IMR-90 (cell line): Measurements from ENCODE around the gene LCN12. TPM values are rescaled to one million over a fixed set of nuclear protein-coding genes. Genes with fewer than 3 reads are reported as not detected.

ENCODE experiments used
- ATAC-seq: fragments of 200-7000 bp; cut with Tn5 transposase; 2 replicates; pipeline ENCODE4 v1.9.1; 2020; ENCODE audit warnings: low read depth, mild to moderate bottlenecking, moderate library complexity
- BruUV-seq: library from RNA; stranded (reverse); fragments of 400-500 nt; replicated peaks from 2 replicates; lab custom pipeline; 2021; lab: Mats Ljungman, UMichigan
- CTCF ChIA-PET: fragments of 300-600 bp; formaldehyde crosslinking; extraction: SDS; loops from one replicate; lab custom pipeline; 2021; ENCODE audit warnings: antibody characterized with exemption; lab: Yijun Ruan, JAX
- POLR2A ChIA-PET: fragments of 300-600 bp; sonication (Branson Sonifier 250); formaldehyde crosslinking; loops from one replicate; lab custom pipeline; 2022; ENCODE audit warnings: antibody characterized with exemption; ENCODE audit not compliant: unreplicated experiment; lab: Charles Lee
- DNase-seq: peaks from one replicate; pipeline ENCODE4 v3.0.0; 2013
- H2AFZ ChIP-seq: replicated peaks from 2 replicates; pipeline ENCODE3; 2013; ENCODE audit warnings: low read length, mild to moderate bottlenecking; ENCODE audit not compliant: poor library complexity
- H2AK5ac ChIP-seq: 2 replicates; pipeline ENCODE4 v1.6.1; 2013; ENCODE audit warnings: low read depth, low read length, inconsistent platforms
- H2AK9ac ChIP-seq: replicated peaks from 2 replicates; pipeline ENCODE3; 2013; ENCODE audit warnings: mild to moderate bottlenecking, low read depth, low read length, moderate library complexity; ENCODE audit not compliant: poor library complexity
- H2BK120ac ChIP-seq: 2 replicates; pipeline ENCODE4 v1.6.1; 2013; ENCODE audit warnings: low read depth, low read length, inconsistent platforms
- H2BK15ac ChIP-seq: 3 replicates; pipeline ENCODE4 v1.6.1; 2013; ENCODE audit warnings: low read depth, low read length, inconsistent platforms
- H2BK20ac ChIP-seq: 2 replicates; pipeline ENCODE4 v1.6.1; 2013; ENCODE audit warnings: low read depth, mild to moderate bottlenecking, inconsistent platforms, low read length, moderate library complexity
- H2BK5ac ChIP-seq: 2 replicates; pipeline ENCODE4 v1.6.1; 2013; ENCODE audit warnings: mild to moderate bottlenecking, low read depth, low read length, inconsistent platforms; ENCODE audit not compliant: poor library complexity, severe bottlenecking
- H3K14ac ChIP-seq: replicated peaks from 2 replicates; pipeline ENCODE4 v1.6.1; 2013; ENCODE audit warnings: low read depth, low read length, inconsistent platforms
- H3K18ac ChIP-seq: 2 replicates; pipeline ENCODE4 v1.6.1; 2013; ENCODE audit warnings: low read depth, low read length, control low read depth
- H3K23ac ChIP-seq: 2 replicates; pipeline ENCODE4 v1.6.1; 2013; ENCODE audit warnings: low read depth, low read length, inconsistent platforms
- H3K27ac ChIP-seq: 2 replicates; pipeline ENCODE4 v1.5.1; 2013; ENCODE audit warnings: mild to moderate bottlenecking, control low read depth, low read length; ENCODE audit not compliant: insufficient read depth
- H3K27me3 ChIP-seq: 2 replicates; pipeline ENCODE4 v1.6.1; 2013; ENCODE audit warnings: low read length; ENCODE audit not compliant: control insufficient read depth, insufficient read depth
- H3K36me3 ChIP-seq: 2 replicates; pipeline ENCODE4 v1.6.1; 2013; ENCODE audit warnings: low read length, mixed read lengths; ENCODE audit not compliant: control insufficient read depth, insufficient read depth
- H3K4ac ChIP-seq: 2 replicates; pipeline ENCODE4 v1.6.1; 2013; ENCODE audit warnings: low read depth, low read length, inconsistent platforms
- H3K4me1 ChIP-seq: 2 replicates; pipeline ENCODE4 v1.6.1; 2013; ENCODE audit warnings: low read length, mixed read lengths; ENCODE audit not compliant: control insufficient read depth, insufficient read depth
- H3K4me2 ChIP-seq: 2 replicates; pipeline ENCODE4 v1.6.1; 2013; ENCODE audit warnings: low read depth, mild to moderate bottlenecking, control low read depth, low read length, moderate library complexity
- H3K4me3 ChIP-seq: 2 replicates; pipeline ENCODE4 v1.5.1; 2013; ENCODE audit warnings: low read depth, mild to moderate bottlenecking, control low read depth, low read length, moderate library complexity; ENCODE audit not compliant: insufficient read depth
- H3K56ac ChIP-seq: 2 replicates; pipeline ENCODE4 v1.6.1; 2013; ENCODE audit warnings: low read length, inconsistent platforms; ENCODE audit not compliant: insufficient read depth; ENCODE audit errors: extremely low read depth
- H3K79me1 ChIP-seq, 2 experiments: 2 replicates each; pipeline ENCODE4 v1.6.1; 2013; ENCODE audit warnings: low read length in 2 of 2, inconsistent platforms in 1 of 2, low read depth in 1 of 2
- H3K9ac ChIP-seq: 2 replicates; pipeline ENCODE4 v1.6.1; 2013; ENCODE audit warnings: low read depth, low read length, control low read depth
- H3K9me1 ChIP-seq: 2 replicates; pipeline ENCODE4 v1.6.1; 2013; ENCODE audit warnings: low read length, inconsistent platforms; ENCODE audit not compliant: insufficient read depth
- H3K9me3 ChIP-seq: 2 replicates; pipeline ENCODE4 v1.6.1; 2013; ENCODE audit warnings: low read length; ENCODE audit not compliant: control insufficient read depth, insufficient read depth
- H4K20me1 ChIP-seq: 2 replicates; pipeline ENCODE4 v1.6.1; 2013; ENCODE audit warnings: low read length, inconsistent platforms; ENCODE audit not compliant: insufficient read depth
- H4K5ac ChIP-seq: 2 replicates; pipeline ENCODE4 v1.6.1; 2013; ENCODE audit warnings: mild to moderate bottlenecking, low read depth, low read length, control low read depth
- H4K8ac ChIP-seq, 2 experiments: 2 replicates each; pipeline ENCODE4 v1.6.1; 2013; ENCODE audit warnings: low read depth in 2 of 2, low read length in 2 of 2, control low read depth in 1 of 2, inconsistent platforms in 1 of 2
- H4K91ac ChIP-seq: 2 replicates; pipeline ENCODE4 v1.6.1; 2013; ENCODE audit warnings: low read depth, low read length, inconsistent platforms; ENCODE audit not compliant: insufficient read depth
- CTCF ChIP-seq: conservative IDR thresholded peaks from 2 replicates; pipeline ENCODE4 v1.5.1; 2012; ENCODE audit warnings: mild to moderate bottlenecking, low read depth, low read length, improper control_type of control experiment
- FOS ChIP-seq: fragments of 150-350 bp; IDR thresholded peaks from 2 replicates; pipeline ENCODE4 v1.6.1; 2016; ENCODE audit warnings: low read depth, low read length
- MAZ ChIP-seq: IDR thresholded peaks from 2 replicates; pipeline ENCODE4 v1.6.1; 2012; ENCODE audit warnings: low read depth, mild to moderate bottlenecking, low read length, improper control_type of control experiment, moderate library complexity, borderline replicate concordance
- POLR2A ChIP-seq: IDR thresholded peaks from 2 replicates; pipeline ENCODE4 v1.6.1; 2012; ENCODE audit warnings: mild to moderate bottlenecking, low read depth, low read length
- RAD21 ChIP-seq: IDR thresholded peaks from 2 replicates; pipeline ENCODE4 v1.6.1; 2012; ENCODE audit warnings: low read length, improper control_type of control experiment
- RCOR1 ChIP-seq: IDR thresholded peaks from 2 replicates; pipeline ENCODE4 v1.6.1; 2012; ENCODE audit warnings: mild to moderate bottlenecking, low read length, improper control_type of control experiment; ENCODE audit not compliant: insufficient replicate concordance
- WGBS, 2 experiments: methylation state at CpG; one replicate each; pipeline versions ENCODE4 v1.1.5 to v1.1.7; 2013; ENCODE audit warnings: missing lambda C conversion rate in 2 of 2; ENCODE audit not compliant: insufficient read length in 1 of 2; ENCODE audit errors: extremely low coverage in 2 of 2; 5-methylcytosine and 5-hydroxymethylcytosine counted together
- dilution Hi-C: fragments of 300-500 bp; cut with HindIII; formaldehyde crosslinking; loops from one replicate; pipeline ENCODE4 v1.14.3; 2018; ENCODE audit warnings: low sequenced_read_pairs; ENCODE audit not compliant: unreplicated experiment
- in situ Hi-C: fragments of 300-500 bp; cut with MboI; formaldehyde crosslinking; loops from 3 replicates; pipeline ENCODE4 v1.14.3; 2019; ENCODE audit warnings: low sequenced_read_pairs, inconsistent platforms, mixed read lengths
- intact Hi-C: fragments of 100-400 bp; cut with micrococcal nuclease; formaldehyde crosslinking; loops from 2 replicates; pipeline ENCODE4 v1.10.0; 2022
- polyA plus RNA-seq, 3 experiments: library from polyadenylated mRNA; depleted of rRNA; stranded (reverse); fragments of >200 nt; gene quantifications; 2 replicates each; pipeline ENCODE4 v1.2.3, GENCODE V29; 2012; ENCODE audit warnings: low replicate concordance in 1 of 3
- total RNA-seq: library from RNA; depleted of rRNA; stranded (reverse); fragments of >200 nt; gene quantifications from 2 replicates; pipeline ENCODE4 v1.2.3, GENCODE V29; 2012
- TF ChIP-seq, protein P1 (sequence below): fragments of 150-350 bp; IDR thresholded peaks from 2 replicates; pipeline ENCODE4 v1.6.1; 2016; ENCODE audit warnings: low read depth, mild to moderate bottlenecking, low read length, moderate library complexity, borderline replicate concordance

Gene LCN12
- total and polyA plus RNA-seq, 2 of the 4 experiments (the other 2 are of a cell fraction) = 0.12 TPM; not detected in 1

DNA sequence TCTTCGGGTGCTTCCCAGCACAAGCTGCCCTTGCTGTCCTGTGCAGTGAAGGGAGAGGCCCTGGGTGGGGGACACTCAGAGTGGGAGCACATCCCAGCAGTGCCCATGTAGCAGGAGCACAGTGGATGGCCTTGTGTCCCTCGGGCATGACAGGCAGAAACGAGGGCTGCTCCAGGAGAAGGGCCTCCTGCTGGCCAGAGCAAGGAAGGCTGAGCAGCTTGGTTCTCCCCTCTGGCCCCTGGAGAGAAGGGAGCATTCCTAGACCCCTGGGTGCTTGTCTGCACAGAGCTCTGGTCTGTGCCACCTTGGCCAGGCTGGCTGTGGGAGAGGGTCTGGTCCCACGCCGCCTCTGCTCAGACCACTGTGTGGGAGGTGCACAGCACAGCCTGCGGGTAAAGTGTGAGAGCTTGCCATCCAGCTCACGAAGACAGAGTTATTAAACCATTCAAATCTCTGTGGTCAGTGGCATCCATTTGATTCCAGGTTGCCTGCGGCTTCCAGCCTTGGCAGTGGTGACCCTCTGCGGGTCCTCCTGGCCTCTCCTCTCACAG lies 25.8 kb upstream of the LCN12 start:
- in situ Hi-C loops (no loop called here), dilution Hi-C loops (no loop called here), intact Hi-C loops (no loop called here)
- no peaks in the 10 kb centered on the region for H3K4me1 ChIP-seq
- H2BK15ac ChIP-seq = no peak overlapping the region
- H3K79me1 ChIP-seq = no peaks in the 10 kb centered on the region
- no peak overlapping the region for H2BK5ac ChIP-seq
- H3K56ac ChIP-seq = no peak overlapping the region
- no peaks in the 10 kb centered on the region for H3K9me1 ChIP-seq
- no peak overlapping the region for H2AK5ac ChIP-seq
- 91% methylated on average over 4 of the region's 9 CpGs; no CpG with 5 or more reads in 1 of the 2 experiments for WGBS, 2 experiments
- DNase-seq (no peak), ATAC-seq (peak; percentile 42; the same call in 1 of the 2 replicates)
- H4K91ac ChIP-seq = no peak overlapping the region
- H2AFZ ChIP-seq = no peak overlapping the region
- no peak overlapping the region for H4K5ac ChIP-seq
- H3K18ac ChIP-seq = no peak overlapping the region
- no peak overlapping the region for H3K9ac ChIP-seq
- TF ChIP-seq, protein P1, sequence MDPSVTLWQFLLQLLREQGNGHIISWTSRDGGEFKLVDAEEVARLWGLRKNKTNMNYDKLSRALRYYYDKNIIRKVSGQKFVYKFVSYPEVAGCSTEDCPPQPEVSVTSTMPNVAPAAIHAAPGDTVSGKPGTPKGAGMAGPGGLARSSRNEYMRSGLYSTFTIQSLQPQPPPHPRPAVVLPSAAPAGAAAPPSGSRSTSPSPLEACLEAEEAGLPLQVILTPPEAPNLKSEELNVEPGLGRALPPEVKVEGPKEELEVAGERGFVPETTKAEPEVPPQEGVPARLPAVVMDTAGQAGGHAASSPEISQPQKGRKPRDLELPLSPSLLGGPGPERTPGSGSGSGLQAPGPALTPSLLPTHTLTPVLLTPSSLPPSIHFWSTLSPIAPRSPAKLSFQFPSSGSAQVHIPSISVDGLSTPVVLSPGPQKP = no peak
- no peak for TF ChIP-seq FOS
- TF ChIP-seq POLR2A = no peak
- TF ChIP-seq MAZ = no peak
- no peak for TF ChIP-seq RCOR1
- no peak for TF ChIP-seq CTCF
- no peak for TF ChIP-seq RAD21
- ChIA-PET CTCF (no interaction called here), POLR2A (interaction anchor here (0.7 kb wide), 1 partner anchor 75 kb away, joined by 4 read pairs; no protein-coding TSS in a partner anchor)
- no peak overlapping the region for H3K4me3 ChIP-seq
- H2AK9ac ChIP-seq = no peak overlapping the region
- H2BK20ac ChIP-seq = no peak overlapping the region
- no TSS peak for BruUV-seq
- H3K4me2 ChIP-seq = no peak overlapping the region
- no peak overlapping the region for H3K23ac ChIP-seq
- no peak overlapping the region for H3K4ac ChIP-seq
- no peak overlapping the region for H3K27ac ChIP-seq
- no peaks in the 10 kb centered on the region for H4K20me1 ChIP-seq
- H4K8ac ChIP-seq = no peak overlapping the region
- no peaks in the 10 kb centered on the region for H3K27me3 ChIP-seq
- peaks cover 12% of the 10 kb centered on the region for H3K36me3 ChIP-seq
- H3K14ac ChIP-seq = no peak overlapping the region
- H2BK120ac ChIP-seq = no peak overlapping the region
- H3K9me3 ChIP-seq = no peaks in the 10 kb centered on the region
